Measurements from ENCODE around the gene SLC48A1. TPM values are rescaled to one million over a fixed set of nuclear protein-coding genes. Genes with fewer than 3 reads are reported as not detected.

Gene SLC48A1
- total RNA-seq, 2 experiments from 2014 or later, result 4.5 to 5.8 TPM

GRCh38 chr12:47767216-47767724 is 5.8 kb upstream of the SLC48A1 start:
- no peak overlapping the region for H3K27ac Mint-ChIP-seq
- intact Hi-C loops (cut with DNase I, micrococcal nuclease), result loop anchor here (1.0 to 5.0 kb wide), 4 partner anchors 22 to 115 kb away; no protein-coding TSS in a partner anchor
- peak; percentile 31 for TF ChIP-seq CTCF (IDR thresholded peaks at IDR 0.05)

GRCh38 chr12:47768323-47768811 is 4.7 kb upstream of the SLC48A1 start:
- ChIA-PET POLR2A (interaction anchor here (1.7 to 3.3 kb wide), 4 partner anchors 10 to 27 kb away, joined by 4 to 15 read pairs (median 8); partner anchors contain the start of gene RAPGEF3), CTCF (interaction anchor here (1.6 to 9.5 kb wide), 5 partner anchors 10 to 70 kb away, joined by 5 to 157 read pairs (median 31); partner anchors contain the start of gene RAPGEF3)
- Mint-ChIP-seq H3K36me3 (ENCODE audit: low read depth) (no peaks in the 10 kb centered on the region), H3K4me1 (ENCODE audit: low read depth) (peaks cover 24% of the 10 kb centered on the region), H3K4me3 (no peak overlapping the region), H3K27ac (no peak overlapping the region), H3K27me3 (no peaks in the 10 kb centered on the region), H3K9me3 (no peaks in the 10 kb centered on the region)
- no peak for TF ChIP-seq CTCF (IDR thresholded peaks at IDR 0.05)
- ATAC-seq (ENCODE audit: poor library complexity) (no peak), DNase-seq (no peak)
- Histone ChIP-seq H3K4me3 (ENCODE audit: low read length) (no peak overlapping the region), H3K36me3 (ENCODE audit: insufficient read depth, low read length) (no peaks in the 10 kb centered on the region), H3K27me3 (ENCODE audit: control insufficient read depth in 1 of 2, insufficient read depth in 2 of 2, low read length in 2 of 2) (no peaks in the 10 kb centered on the region), H3K9me3 (ENCODE audit: control insufficient read depth in 1 of 2, insufficient read depth in 1 of 2, low read length in 2 of 2) (no peaks in the 10 kb centered on the region), H3K27ac (ENCODE audit: low read depth in 1 of 2, low read length in 2 of 2) (no peak overlapping the region), H3K4me1 (ENCODE audit: insufficient read depth, low read length) (peaks cover 16% of the 10 kb centered on the region)
- intact Hi-C loops (cut with DNase I, micrococcal nuclease), result loop anchor here in 1 of 2 experiments (5.0 kb wide), 1 partner anchor 116 kb away; no protein-coding TSS in a partner anchor

More at GRCh38 chr12:47767216-47767724, 5.8 kb upstream of the SLC48A1 start:
- Mint-ChIP-seq H3K4me1 (ENCODE audit: low read depth) (peaks cover 19% of the 10 kb centered on the region), H3K9me3 (no peaks in the 10 kb centered on the region), H3K36me3 (ENCODE audit: low read depth) (no peaks in the 10 kb centered on the region), H3K4me3 (no peak overlapping the region), H3K27me3 (no peaks in the 10 kb centered on the region)
- peaks cover 9% of the 10 kb centered on the region for H3K4me1 ChIP-seq (ENCODE audit: insufficient read depth, low read length)
- ChIA-PET CTCF (interaction anchor here (0.6 to 9.5 kb wide), 18 partner anchors 10 to 95 kb away, joined by 3 to 157 read pairs (median 4); partner anchors contain the start of gene RAPGEF3), POLR2A (interaction anchor here (1.9 to 3.3 kb wide), 3 partner anchors 9 to 25 kb away, joined by 4 to 15 read pairs (median 11); partner anchors contain the start of gene RAPGEF3)
- H3K36me3 ChIP-seq (ENCODE audit: insufficient read depth, low read length), result no peaks in the 10 kb centered on the region
- H3K9me3 ChIP-seq (ENCODE audit: control insufficient read depth in 1 of 2, insufficient read depth in 1 of 2, low read length in 2 of 2), result no peaks in the 10 kb centered on the region
- peak; percentile 80 for ATAC-seq (ENCODE audit: poor library complexity)
- no peaks in the 10 kb centered on the region for H3K27me3 ChIP-seq (ENCODE audit: control insufficient read depth in 1 of 2, insufficient read depth in 2 of 2, low read length in 2 of 2)
- DNase-seq, result peak; percentile 48 to 86 (median 67)
- H3K4me3 ChIP-seq (ENCODE audit: low read length), result no peak overlapping the region
- no peak overlapping the region for H3K27ac ChIP-seq (ENCODE audit: low read depth in 1 of 2, low read length in 2 of 2)

- H3K27me3 Mint-ChIP-seq, result no peaks in the 10 kb centered on the region
- no peaks in the 10 kb centered on the region for H3K9me3 Mint-ChIP-seq
- DNase-seq (no peak), ATAC-seq (ENCODE audit: poor library complexity) (no peak)
- CTCF ChIA-PET, result interaction anchor here (1.4 to 9.5 kb wide), 5 partner anchors 9 to 69 kb away, joined by 3 to 157 read pairs (median 5); no protein-coding TSS in a partner anchor
- Histone ChIP-seq H3K27ac (ENCODE audit: low read depth in 1 of 2, low read length in 2 of 2) (no peak overlapping the region), H3K4me1 (ENCODE audit: insufficient read depth, low read length) (peaks cover 24% of the 10 kb centered on the region), H3K9me3 (ENCODE audit: control insufficient read depth in 1 of 2, insufficient read depth in 1 of 2, low read length in 2 of 2) (no peaks in the 10 kb centered on the region), H3K36me3 (ENCODE audit: insufficient read depth, low read length) (no peaks in the 10 kb centered on the region), H3K4me3 (ENCODE audit: low read length) (no peak overlapping the region), H3K27me3 (ENCODE audit: control insufficient read depth in 1 of 2, insufficient read depth in 2 of 2, low read length in 2 of 2) (no peaks in the 10 kb centered on the region)
- peaks cover 33% of the 10 kb centered on the region for H3K4me1 Mint-ChIP-seq (ENCODE audit: low read depth)
- H3K4me3 Mint-ChIP-seq, result no peak overlapping the region
- TF ChIP-seq CTCF (IDR thresholded peaks at IDR 0.05), result no peak
- POLR2A ChIA-PET, result interaction anchor here (1.7 kb wide), 1 partner anchor 28 kb away, joined by 4 read pairs; no protein-coding TSS in a partner anchor
- no peaks in the 10 kb centered on the region for H3K36me3 Mint-ChIP-seq (ENCODE audit: low read depth)
- intact Hi-C loops (cut with DNase I, micrococcal nuclease), result loop anchor here in 1 of 2 experiments (5.0 kb wide), 1 partner anchor 117 kb away; no protein-coding TSS in a partner anchor
- H3K27ac Mint-ChIP-seq, result no peak overlapping the region
These were observed 3.6 kb upstream of the SLC48A1 start for GRCh38 chr12:47769234-47770085.
